ENCODE measurements around the gene EXT2. TPM values are rescaled to one million over a fixed set of nuclear protein-coding genes. Genes with fewer than 3 reads are reported as not detected.

The EXT2 gene
- total RNA-seq, 1 experiment from 2014 or later, result 39.1 TPM

GRCh38 chr11:44139565-44140330, 44.3 kb downstream of the EXT2 start (continued):
- TF ChIP-seq CDX4 (CRISPR knock-in tag; IDR thresholded peaks at IDR 0.05; ENCODE audit: borderline replicate concordance) (no peak), ZNF671 (CRISPR knock-in tag; IDR thresholded peaks at IDR 0.05) (no peak)

- no peak for DNase-seq (ENCODE audit: low spot score)
- H3K36me3 Mint-ChIP-seq, result no peaks in the 10 kb centered on the region
- no peak overlapping the region for H3K27ac Mint-ChIP-seq
- ChIA-PET CTCF (no interaction called here), POLR2A (no interaction called here)
- H3K27me3 Mint-ChIP-seq (ENCODE audit: low read depth), result no peaks in the 10 kb centered on the region
- H3K4me3 Mint-ChIP-seq, result no peak overlapping the region
- ATAC-seq, result no peak
- peaks cover 2% of the 10 kb centered on the region for H3K4me1 Mint-ChIP-seq
- no peaks in the 10 kb centered on the region for H3K9me3 Mint-ChIP-seq
- no peak for TF ChIP-seq SMAD4 (CRISPR knock-in tag; IDR thresholded peaks at IDR 0.05)
- TF ChIP-seq ATF6 (CRISPR knock-in tag; IDR thresholded peaks at IDR 0.05), result no peak
- TF ChIP-seq SMAD3 (CRISPR knock-in tag; IDR thresholded peaks at IDR 0.05; ENCODE audit: borderline replicate concordance), result no peak
- TF ChIP-seq ZNF416 (CRISPR knock-in tag; IDR thresholded peaks at IDR 0.05), result no peak
These were observed 44.9 kb downstream of the EXT2 start for GRCh38 chr11:44140372-44140771.

- POLR2A ChIA-PET, result no interaction called here
- TF ChIP-seq CREM (CRISPR knock-in tag; IDR thresholded peaks at IDR 0.05) (no peak), KAT7 (CRISPR knock-in tag; IDR thresholded peaks at IDR 0.05; ENCODE audit: borderline replicate concordance) (no peak), SP1 (CRISPR knock-in tag; conservative IDR thresholded peaks at IDR 0.05) (no peak), SOX15 (CRISPR knock-in tag; IDR thresholded peaks at IDR 0.05) (no peak), ERG (CRISPR knock-in tag; IDR thresholded peaks at IDR 0.05) (no peak), NFATC4 (CRISPR knock-in tag; IDR thresholded peaks at IDR 0.05) (no peak), SMAD4 (CRISPR knock-in tag; IDR thresholded peaks at IDR 0.05) (no peak), ZNF512 (CRISPR knock-in tag; IDR thresholded peaks at IDR 0.05; ENCODE audit: borderline replicate concordance) (no peak), ELF4 (CRISPR knock-in tag; IDR thresholded peaks at IDR 0.05; ENCODE audit: low read depth) (no peak), ZNF425 (CRISPR knock-in tag; conservative IDR thresholded peaks at IDR 0.05) (no peak), MAX (CRISPR knock-in tag; IDR thresholded peaks at IDR 0.05) (no peak), HMGXB4 (CRISPR knock-in tag; IDR thresholded peaks at IDR 0.05) (no peak), STAT6 (CRISPR knock-in tag; conservative IDR thresholded peaks at IDR 0.05; ENCODE audit: low read depth) (no peak)
These were observed 45.3 kb downstream of the EXT2 start for GRCh38 chr11:44140805-44141204.

More at GRCh38 chr11:44140805-44141204, 45.3 kb downstream of the EXT2 start:
- DNase-seq (ENCODE audit: low spot score), result no peak
- Mint-ChIP-seq H3K4me1 (peaks cover 2% of the 10 kb centered on the region), H3K27me3 (ENCODE audit: low read depth) (no peaks in the 10 kb centered on the region), H3K4me3 (no peak overlapping the region), H3K36me3 (no peaks in the 10 kb centered on the region), H3K27ac (no peak overlapping the region), H3K9me3 (no peaks in the 10 kb centered on the region)
- ATAC-seq, result no peak
- CTCF ChIA-PET, result no interaction called here

All from WTC11 (cell line).